ENCODE measurements around the gene RABAC1.
"Not testable (repeated sequence)": the region's sequence is repeated elsewhere in the genome, so short reads cannot be mapped to it uniquely, and the experiment has no call there.

RABAC1 gene
- 12.7 to 19.3 reads per million in 2 donors for total RNA-seq

- DNase-seq, result peak; percentile 66 to 93 (median 81)
These were observed at the start of gene RABAC1 for GRCh38 chr19:41959056-41960053. Gene RABAC1, minus strand, starts transcription at chr19:41959321. Its CDS starts 29 bp downstream, at chr19:41959292.

- no peak for DNase-seq
These were observed 47.4 kb upstream of the RABAC1 start for GRCh38 chr19:42006569-42006968.

- DNase-seq, result no peak
These were observed 46.4 kb upstream of the RABAC1 start for GRCh38 chr19:42005504-42005903.

GRCh38 chr19:42003506-42004294, 44.6 kb upstream of the RABAC1 start:
- no peak for DNase-seq

- DNase-seq, result no peak
These were observed 40.7 kb upstream of the RABAC1 start for GRCh38 chr19:41999878-42000208.

- peak in 1 of 5 experiments; percentile 20 for DNase-seq
These were observed 40.2 kb upstream of the RABAC1 start for GRCh38 chr19:41999071-41999877.

GRCh38 chr19:41998246-41999020, 39.3 kb upstream of the RABAC1 start:
- peak in 2 of 5 experiments; percentile 14 to 38 for DNase-seq

- no peak for DNase-seq
These were observed 38.7 kb upstream of the RABAC1 start for GRCh38 chr19:41997851-41998229.

- peak in 3 of 5 experiments; percentile 8 to 29 (median 15) for DNase-seq
These were observed 38.2 kb upstream of the RABAC1 start for GRCh38 chr19:41997121-41997850.

GRCh38 chr19:41995959-41996797, 37.1 kb upstream of the RABAC1 start:
- DNase-seq, result no peak

- DNase-seq, result no peak
These were observed 36.2 kb upstream of the RABAC1 start for GRCh38 chr19:41994994-41995958.

- DNase-seq, result peak in 2 of 5 experiments; percentile 13 to 16
These were observed 35.4 kb upstream of the RABAC1 start for GRCh38 chr19:41994521-41994971.

GRCh38 chr19:41993612-41994483, 34.7 kb upstream of the RABAC1 start, which contains the start of gene ATP1A3:
Gene ATP1A3, minus strand, starts transcription at chr19:41994230. Its CDS starts 154 bp downstream, at chr19:41994076.
- DNase-seq, result peak; percentile 36 to 69 (median 53)

GRCh38 chr19:41991925-41992569, 32.9 kb upstream of the RABAC1 start:
- not testable (repeated sequence) for DNase-seq

- no peak for DNase-seq
These were observed 31.9 kb upstream of the RABAC1 start for GRCh38 chr19:41991025-41991424.

- DNase-seq, result no peak
These were observed 31.5 kb upstream of the RABAC1 start for GRCh38 chr19:41990615-41991014.

GRCh38 chr19:41990028-41990427, 30.9 kb upstream of the RABAC1 start:
- DNase-seq, result no peak
